HG03066 (cell line): ENCODE measurements around the gene KCNK6.

ENCODE experiments used
- ATAC-seq: cut with Tn5 transposase; IDR thresholded peaks from one replicate; pipeline ENCODE4 v1.9.1; 2021; ENCODE audit warnings: low read depth; ENCODE audit not compliant: unreplicated experiment

The KCNK6 gene

GRCh38 chr19:38319421-38320258 is at the start of gene KCNK6:
Gene KCNK6, plus strand, starts transcription at chr19:38319845. Its CDS starts 106 bp downstream, at chr19:38319951.
- ATAC-seq = no peak

GRCh38 chr19:38270587-38271167 is 49.0 kb upstream of the KCNK6 start:
- no peak for ATAC-seq

- no peak for ATAC-seq
Measured at GRCh38 chr19:38273499-38273898, 46.1 kb upstream of the KCNK6 start.

GRCh38 chr19:38274739-38275138 is 44.9 kb upstream of the KCNK6 start:
- ATAC-seq = no peak

- no peak for ATAC-seq
Measured at GRCh38 chr19:38276942-38277517, 42.6 kb upstream of the KCNK6 start.

- ATAC-seq = no peak
Measured at GRCh38 chr19:38277549-38277948, 42.1 kb upstream of the KCNK6 start.

- no peak for ATAC-seq
Measured at GRCh38 chr19:38277969-38278680, 41.5 kb upstream of the KCNK6 start.

GRCh38 chr19:38278751-38279150 is 40.9 kb upstream of the KCNK6 start:
- no peak for ATAC-seq

GRCh38 chr19:38280030-38280921 is 39.4 kb upstream of the KCNK6 start:
- no peak for ATAC-seq

- ATAC-seq = no peak
Measured at GRCh38 chr19:38281811-38282566, 37.7 kb upstream of the KCNK6 start.

GRCh38 chr19:38283271-38283670 is 36.4 kb upstream of the KCNK6 start:
- ATAC-seq = no peak

- ATAC-seq = no peak
Measured at GRCh38 chr19:38284422-38284821, 35.2 kb upstream of the KCNK6 start.

GRCh38 chr19:38285567-38285966 is 34.1 kb upstream of the KCNK6 start:
- no peak for ATAC-seq

GRCh38 chr19:38287604-38288003 is 32.0 kb upstream of the KCNK6 start:
- ATAC-seq = no peak

GRCh38 chr19:38288123-38288855 is 31.4 kb upstream of the KCNK6 start:
- ATAC-seq = no peak

GRCh38 chr19:38289955-38290354 is 29.7 kb upstream of the KCNK6 start:
- ATAC-seq = no peak

- ATAC-seq = no peak
Measured at GRCh38 chr19:38290631-38291147, 29.0 kb upstream of the KCNK6 start.

GRCh38 chr19:38291855-38292254 is 27.8 kb upstream of the KCNK6 start:
- ATAC-seq = no peak

GRCh38 chr19:38293281-38293680 is 26.4 kb upstream of the KCNK6 start:
- no peak for ATAC-seq
